Measurements from ENCODE around the gene RBM39. TPM values are rescaled to one million over a fixed set of nuclear protein-coding genes. Genes with fewer than 3 reads are reported as not detected.

Gene RBM39
- total and polyA plus RNA-seq, 2 of the 8 experiments (the other 6 are each of a cell fraction or from before 2014, with no cell fraction given): 78.0 to 219 TPM

- TF ChIP-seq GTF2F1 (IDR thresholded peaks at IDR 0.05; ENCODE audit: borderline replicate concordance, low read depth, low read length): no peak
- no peak for TF ChIP-seq RNF2 (IDR thresholded peaks at IDR 0.05; ENCODE audit: borderline replicate concordance, low read depth, low read length, missing control alignments, poor library complexity, severe bottlenecking)
- no peak for TF ChIP-seq FOSL1 (IDR thresholded peaks at IDR 0.05; ENCODE audit: insufficient read depth, low read depth, low read length)
- TF ChIP-seq SUZ12 (IDR thresholded peaks at IDR 0.05; ENCODE audit: low read length): no peak
- TF ChIP-seq HDAC2 (IDR thresholded peaks at IDR 0.05; ENCODE audit: borderline replicate concordance in 1 of 2, low read depth in 2 of 2, low read length in 2 of 2): no peak
- TF ChIP-seq JUN (IDR thresholded peaks at IDR 0.05; ENCODE audit: low read depth, low read length): no peak
- TF ChIP-seq TEAD4 (IDR thresholded peaks at IDR 0.05; ENCODE audit: low read depth, low read length): no peak
Measured at GRCh38 chr20:35695245-35695749, 46.8 kb downstream of the RBM39 start (continued).
